ENCODE results near the gene GALNT2. TPM values are rescaled to one million over a fixed set of nuclear protein-coding genes. Genes with fewer than 3 reads are reported as not detected.

Gene GALNT2
- polyA plus RNA-seq, 2 of the 4 experiments (the other 2 are of a cell fraction) = 66.9 to 114 TPM

- peak; percentile 47 to 66 for ATAC-seq
- H3K4me1 ChIP-seq = peaks cover 45% of the 10 kb centered on the region
- peaks cover 4% of the 10 kb centered on the region; the same call in 2 of the 3 replicates for H3K9me3 ChIP-seq
- DNase-seq (ENCODE audit: low read depth in 1 of 2, low spot score in 1 of 2) = peak in 1 of 2 experiments; percentile 43
- under 1% methylated on average over 24 of the region's 59 CpGs for WGBS (ENCODE audit: missing lambda C conversion rate)
- H3K27ac ChIP-seq = peak overlapping the region; percentile 93 to 98
- H3K4me3 ChIP-seq = peak overlapping the region; percentile 92
- CTCF ChIA-PET = no interaction called here
- FAIRE-seq = no peak
- 0 out of 2 replicates have a peak, but pooled peaks have one; percentile 12 for TF ChIP-seq MAX (IDR thresholded peaks at IDR 0.05)
- TF ChIP-seq, protein P1, sequence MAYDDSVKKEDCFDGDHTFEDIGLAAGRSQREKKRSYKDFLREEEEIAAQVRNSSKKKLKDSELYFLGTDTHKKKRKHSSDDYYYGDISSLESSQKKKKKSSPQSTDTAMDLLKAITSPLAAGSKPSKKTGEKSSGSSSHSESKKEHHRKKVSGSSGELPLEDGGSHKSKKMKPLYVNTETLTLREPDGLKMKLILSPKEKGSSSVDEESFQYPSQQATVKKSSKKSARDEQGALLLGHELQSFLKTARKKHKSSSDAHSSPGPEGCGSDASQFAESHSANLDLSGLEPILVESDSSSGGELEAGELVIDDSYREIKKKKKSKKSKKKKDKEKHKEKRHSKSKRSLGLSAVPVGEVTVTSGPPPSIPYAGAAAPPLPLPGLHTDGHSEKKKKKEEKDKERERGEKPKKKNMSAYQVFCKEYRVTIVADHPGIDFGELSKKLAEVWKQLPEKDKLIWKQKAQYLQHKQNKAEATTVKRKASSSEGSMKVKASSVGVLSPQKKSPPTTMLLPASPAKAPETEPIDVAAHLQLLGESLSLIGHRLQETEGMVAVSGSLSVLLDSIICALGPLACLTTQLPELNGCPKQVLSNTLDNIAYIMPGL (CRISPR knock-in tag; IDR thresholded peaks at IDR 0.05; ENCODE audit: borderline replicate concordance) = no peak
- POLR2A ChIA-PET = no interaction called here
- peak overlapping the region; percentile 92 for H3K4me2 ChIP-seq
Measured at GRCh38 chr1:230067871-230068620, 1.0 kb downstream of the GALNT2 start.

DNA sequence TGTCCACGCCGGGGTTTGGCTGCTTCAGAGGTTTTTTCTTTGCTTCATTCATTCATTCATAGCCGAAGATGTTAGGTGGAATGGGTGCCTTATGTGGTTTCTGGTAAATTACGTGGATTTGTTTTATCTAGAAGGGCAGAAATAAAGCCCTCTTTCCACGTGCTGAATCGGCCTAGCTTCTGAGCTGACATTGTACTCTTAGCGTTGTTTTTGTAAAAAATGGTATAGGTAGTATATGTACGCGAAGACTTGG is 1.5 kb downstream of the GALNT2 start:
- 20% methylated on average over 9 of the region's 9 CpGs for WGBS (ENCODE audit: missing lambda C conversion rate)
- H3K4me3 ChIP-seq = peak overlapping the region; percentile 92
- no peak for ATAC-seq
- H3K9me3 ChIP-seq = peaks cover 3% of the 10 kb centered on the region; the same call in 2 of the 3 replicates
- H3K4me1 ChIP-seq = peaks cover 50% of the 10 kb centered on the region
- ChIA-PET CTCF (no interaction called here), POLR2A (interaction anchor here (1.5 kb wide), 1 partner anchor 36 kb away, joined by 5 read pairs; no protein-coding TSS in a partner anchor)
- peak overlapping the region; percentile 93 to 98 for H3K27ac ChIP-seq
- DNase-seq (ENCODE audit: low read depth in 1 of 2, low spot score in 1 of 2) = no peak
- peak overlapping the region; percentile 92 for H3K4me2 ChIP-seq
- FAIRE-seq = no peak
- TF ChIP-seq TFCP2L1 (CRISPR knock-in tag; IDR thresholded peaks at IDR 0.05) (no peak), RAD21 (conservative IDR thresholded peaks at IDR 0.05 in 1 of 2, IDR thresholded peaks at IDR 0.05 in 1 of 2) (no peak)
- TF ChIP-seq, protein P2, sequence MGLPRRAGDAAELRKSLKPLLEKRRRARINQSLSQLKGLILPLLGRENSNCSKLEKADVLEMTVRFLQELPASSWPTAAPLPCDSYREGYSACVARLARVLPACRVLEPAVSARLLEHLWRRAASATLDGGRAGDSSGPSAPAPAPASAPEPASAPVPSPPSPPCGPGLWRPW (IDR thresholded peaks at IDR 0.05) = no peak
- TF ChIP-seq, protein P3, sequence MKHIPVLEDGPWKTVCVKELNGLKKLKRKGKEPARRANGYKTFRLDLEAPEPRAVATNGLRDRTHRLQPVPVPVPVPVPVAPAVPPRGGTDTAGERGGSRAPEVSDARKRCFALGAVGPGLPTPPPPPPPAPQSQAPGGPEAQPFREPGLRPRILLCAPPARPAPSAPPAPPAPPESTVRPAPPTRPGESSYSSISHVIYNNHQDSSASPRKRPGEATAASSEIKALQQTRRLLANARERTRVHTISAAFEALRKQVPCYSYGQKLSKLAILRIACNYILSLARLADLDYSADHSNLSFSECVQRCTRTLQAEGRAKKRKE (CRISPR knock-in tag; IDR thresholded peaks at IDR 0.05; ENCODE audit: low read depth) = no peak

DNA sequence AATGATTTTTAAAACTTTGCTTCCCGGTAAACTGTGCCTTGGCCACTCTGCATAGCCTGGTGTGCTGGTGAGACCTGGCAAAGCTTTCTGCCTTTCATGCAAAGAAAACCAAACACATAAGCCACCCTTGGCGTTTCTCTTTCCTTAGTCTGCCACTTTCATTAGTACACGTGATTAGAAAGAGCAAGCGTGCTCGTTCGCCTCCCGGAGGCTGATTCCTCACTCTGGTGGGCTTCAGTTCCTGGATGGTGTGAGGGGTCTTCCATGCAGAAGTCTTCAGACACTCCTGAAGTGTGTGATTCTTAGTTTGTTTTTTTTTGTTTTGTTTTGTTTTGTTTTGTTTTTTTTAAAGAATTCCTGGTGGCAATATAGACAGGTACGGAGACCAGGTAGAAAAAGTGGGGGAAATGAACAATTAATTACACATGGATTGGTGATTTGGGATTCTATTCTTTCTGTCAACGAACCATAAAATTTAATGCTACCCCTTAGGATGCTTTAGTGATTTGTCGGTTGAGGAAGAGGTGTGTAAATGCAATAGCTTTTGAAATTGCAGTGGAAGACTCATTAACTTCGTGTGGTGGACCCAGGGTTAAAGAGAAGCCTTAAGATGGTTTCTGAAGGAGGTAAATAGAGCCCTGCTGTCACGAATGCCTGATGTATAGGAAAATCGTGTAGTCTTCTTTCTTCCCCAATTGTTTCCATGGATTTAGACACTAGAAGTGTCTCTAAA is 2.1 kb downstream of the GALNT2 start:
- no peak for TF ChIP-seq ZFP36 (IDR thresholded peaks at IDR 0.05; ENCODE audit: borderline replicate concordance, partially characterized antibody)
- no peak for TF ChIP-seq HEYL (CRISPR knock-in tag; IDR thresholded peaks at IDR 0.05)
- peak; percentile 41; the same call in 1 of the 2 replicates for TF ChIP-seq MAX (IDR thresholded peaks at IDR 0.05)
- no peak for TF ChIP-seq SMC3 (IDR thresholded peaks at IDR 0.05)
- no peak for TF ChIP-seq NFE2L2 (conservative IDR thresholded peaks at IDR 0.05; ENCODE audit: low read length)
- Histone ChIP-seq H3K9me3 (no peaks in the 10 kb centered on the region; the same call in 2 of the 3 replicates), H3K4me2 (peak overlapping the region; percentile 92), H3K4me3 (peak overlapping the region; percentile 92), H3K4me1 (peaks cover 55% of the 10 kb centered on the region), H3K27ac (peak overlapping the region; percentile 93 to 98)
- ATAC-seq (peak in 1 of 2 experiments; percentile 4; a peak in 2 of 6 replicates), DNase-seq (ENCODE audit: low read depth in 1 of 2, low spot score in 1 of 2) (no peak), FAIRE-seq (no peak)
- 45% methylated on average over 13 of the region's 13 CpGs for WGBS (ENCODE audit: missing lambda C conversion rate)
- ChIA-PET CTCF (interaction anchor here (1.4 to 3.0 kb wide), 3 partner anchors 12 to 36 kb away, joined by 4 to 9 read pairs (median 8); no protein-coding TSS in a partner anchor), POLR2A (interaction anchor here (1.5 kb wide), 1 partner anchor 35 kb away, joined by 5 read pairs; no protein-coding TSS in a partner anchor)

- no peaks in the 10 kb centered on the region for H3K9me3 ChIP-seq
- H3K4me3 ChIP-seq = no peak overlapping the region
- TF ChIP-seq CHD4 (IDR thresholded peaks at IDR 0.05; ENCODE audit: borderline replicate concordance) = no peak
- no peak for TF ChIP-seq HOXB5 (CRISPR knock-in tag; IDR thresholded peaks at IDR 0.05)
- TF ChIP-seq GATA3 (IDR thresholded peaks at IDR 0.05; ENCODE audit: borderline replicate concordance) = no peak
- TF ChIP-seq EP300 (IDR thresholded peaks at IDR 0.05) = 0 out of 5 replicates have a peak, but pooled peaks of 1 of the 2 experiments have one; percentile 6
- ChIA-PET POLR2A (interaction anchor here (1.5 kb wide), 1 partner anchor 34 kb away, joined by 5 read pairs; no protein-coding TSS in a partner anchor), CTCF (interaction anchor here (1.4 to 3.0 kb wide), 3 partner anchors 11 to 35 kb away, joined by 4 to 9 read pairs (median 8); no protein-coding TSS in a partner anchor)
- FAIRE-seq (no peak), DNase-seq (ENCODE audit: low read depth in 1 of 2, low spot score in 1 of 2) (no peak), ATAC-seq (no peak)
- 77% methylated on average over 4 of the region's 4 CpGs for WGBS (ENCODE audit: missing lambda C conversion rate)
- peak overlapping the region in 1 of 2 experiments; percentile 98; a peak in 2 of 6 replicates for H3K27ac ChIP-seq
- peak overlapping the region; percentile 92 for H3K4me2 ChIP-seq
- peaks cover 61% of the 10 kb centered on the region for H3K4me1 ChIP-seq
Measured at GRCh38 chr1:230069796-230070195, 2.8 kb downstream of the GALNT2 start.

Data from A549 (cell line).